CD4-positive, alpha-beta T cell treated with Interleukin-17A for 1 hour (primary cell): ENCODE results near the gene ARHGAP6.
A peak's percentile ranks its signal among the peaks of the same experiment; 100 is the strongest.
"Not testable (repeated sequence)": the region's sequence is repeated elsewhere in the genome, so short reads cannot be mapped to it uniquely, and the experiment has no call there.

Experiments
- DNase-seq: peaks from one replicate; pipeline ENCODE4 v3.0.0-alpha.2; 2020

The ARHGAP6 gene

DNA sequence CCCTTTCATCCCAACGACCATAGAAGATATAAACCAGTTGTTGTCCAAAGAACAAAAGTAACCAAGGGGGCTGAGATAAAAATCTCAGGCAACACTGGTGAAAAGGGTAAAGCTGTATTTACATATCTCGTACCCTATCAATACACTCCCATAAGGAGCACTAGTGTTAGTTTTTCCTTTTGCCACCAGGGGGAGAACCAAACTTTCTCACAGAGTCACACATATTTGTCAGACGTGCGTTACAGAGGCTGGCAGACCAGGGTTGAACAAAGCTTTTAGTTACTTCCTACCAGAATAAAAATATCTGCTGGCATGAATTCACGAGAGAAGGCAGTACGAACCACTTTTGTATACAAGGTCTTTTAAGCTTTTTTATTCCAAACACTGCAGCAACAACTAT, 284.3 kb downstream of the ARHGAP6 start:
- peak; percentile 15 for DNase-seq

DNA sequence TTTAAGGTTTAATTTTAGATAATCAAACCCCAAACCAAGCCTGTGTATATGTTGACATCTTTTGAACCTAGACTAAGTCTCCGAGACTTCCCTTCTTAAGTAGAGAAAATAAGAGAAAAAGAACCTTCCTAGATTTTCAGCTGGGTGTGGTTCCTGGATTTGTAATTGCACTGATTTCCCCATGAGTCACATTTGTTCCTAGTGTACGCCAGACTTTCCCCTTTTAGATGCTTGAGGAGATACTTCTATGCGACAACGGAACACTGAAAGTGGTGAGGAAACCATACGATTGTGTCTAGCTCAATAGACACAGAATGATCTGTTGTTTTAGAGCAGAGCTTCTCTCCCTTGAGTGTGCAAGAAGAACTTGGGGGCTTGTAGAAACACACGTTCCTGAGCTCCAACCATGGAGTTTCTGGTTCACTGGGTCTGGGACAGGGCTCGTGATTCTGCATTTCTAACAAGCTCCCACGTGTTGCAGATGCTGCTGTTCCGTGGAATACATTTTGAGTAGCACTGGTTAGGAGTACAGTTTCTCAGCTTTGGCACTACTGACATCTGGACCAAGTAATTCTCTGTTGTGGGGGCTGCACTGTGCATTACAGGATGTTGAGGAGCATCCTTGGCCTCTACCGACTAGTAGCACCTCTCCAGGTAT, 285.4 kb downstream of the ARHGAP6 start:
- DNase-seq = no peak

DNA sequence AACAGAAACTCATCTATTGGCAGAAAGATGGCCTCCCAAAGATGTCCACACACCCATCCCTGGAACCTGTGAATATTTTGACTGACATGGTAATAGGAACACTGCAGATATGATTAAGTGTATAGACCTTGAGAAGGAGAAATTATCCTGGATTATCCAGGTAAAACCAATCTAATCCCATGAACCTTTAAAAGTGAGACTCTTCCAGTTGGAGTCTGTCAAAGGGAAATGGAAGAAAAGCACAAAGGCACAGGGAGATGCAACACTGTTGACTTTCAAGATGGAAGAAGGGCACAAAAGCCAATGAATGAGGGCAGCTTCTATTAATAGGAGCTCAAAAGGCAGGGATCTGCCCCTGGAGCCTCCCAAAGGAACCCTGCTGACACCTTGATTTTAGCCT, 289.6 kb downstream of the ARHGAP6 start:
- no peak for DNase-seq

DNA sequence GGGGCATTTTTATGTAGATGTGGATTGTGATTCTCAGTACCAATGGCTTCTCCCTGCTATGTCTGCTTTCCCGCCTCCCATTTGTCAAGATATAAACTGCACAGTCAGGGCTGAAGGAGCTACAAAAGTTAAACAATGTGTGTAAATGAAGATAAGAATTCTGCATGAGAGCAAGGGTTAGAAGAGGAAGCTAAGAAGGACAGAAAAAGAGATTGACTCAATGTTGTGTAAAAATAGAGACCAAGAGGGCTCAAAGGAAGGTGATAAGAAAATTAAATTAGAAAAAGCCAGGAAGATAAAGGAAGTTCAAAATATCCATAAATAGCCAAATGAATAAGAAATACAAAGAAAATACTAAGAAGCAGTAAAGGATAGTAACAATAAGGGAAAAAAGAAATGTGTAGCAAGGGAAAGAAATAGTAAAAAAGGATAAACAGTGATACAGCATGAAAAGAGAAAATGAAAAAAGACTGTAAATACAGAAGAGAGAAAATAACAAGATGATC, 290.1 kb downstream of the ARHGAP6 start:
- no peak for DNase-seq

DNA sequence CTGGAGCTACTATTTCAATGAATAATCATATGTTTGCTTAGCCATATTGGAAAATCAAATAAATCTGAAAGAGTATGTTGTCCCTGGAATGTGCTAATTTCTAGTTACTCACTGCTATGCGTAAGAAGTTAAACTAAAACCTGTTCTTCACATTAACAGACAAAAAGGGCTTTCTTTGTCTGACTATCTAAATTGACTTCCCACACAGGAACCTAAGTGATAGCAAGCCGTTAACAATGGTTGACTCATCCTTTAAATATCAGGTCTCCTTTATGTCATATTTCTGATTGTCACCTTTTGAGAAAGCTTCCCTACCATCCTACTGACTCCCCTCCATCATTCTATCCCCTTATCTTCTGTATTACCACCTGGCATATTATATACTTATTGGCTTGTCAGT, 291.1 kb downstream of the ARHGAP6 start:
- DNase-seq = no peak

DNA sequence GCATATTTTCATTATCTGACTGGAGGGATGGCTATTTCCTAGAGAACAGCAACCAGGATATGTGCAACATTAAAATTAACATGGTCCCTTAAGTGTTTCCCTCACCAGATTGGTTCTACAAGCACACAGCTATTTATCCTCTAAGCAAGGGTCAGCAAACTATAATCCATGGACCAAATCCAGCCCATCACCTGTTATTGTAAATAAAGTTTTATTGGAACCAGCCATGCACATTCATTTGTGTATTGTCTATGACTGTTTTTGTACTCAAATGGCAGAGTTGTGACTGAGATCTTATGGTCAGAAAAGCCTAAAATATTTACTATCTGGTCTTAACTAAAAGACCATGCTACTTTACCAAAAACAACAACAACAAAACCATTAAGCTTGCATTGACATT, 294.6 kb downstream of the ARHGAP6 start:
- no peak for DNase-seq

DNA sequence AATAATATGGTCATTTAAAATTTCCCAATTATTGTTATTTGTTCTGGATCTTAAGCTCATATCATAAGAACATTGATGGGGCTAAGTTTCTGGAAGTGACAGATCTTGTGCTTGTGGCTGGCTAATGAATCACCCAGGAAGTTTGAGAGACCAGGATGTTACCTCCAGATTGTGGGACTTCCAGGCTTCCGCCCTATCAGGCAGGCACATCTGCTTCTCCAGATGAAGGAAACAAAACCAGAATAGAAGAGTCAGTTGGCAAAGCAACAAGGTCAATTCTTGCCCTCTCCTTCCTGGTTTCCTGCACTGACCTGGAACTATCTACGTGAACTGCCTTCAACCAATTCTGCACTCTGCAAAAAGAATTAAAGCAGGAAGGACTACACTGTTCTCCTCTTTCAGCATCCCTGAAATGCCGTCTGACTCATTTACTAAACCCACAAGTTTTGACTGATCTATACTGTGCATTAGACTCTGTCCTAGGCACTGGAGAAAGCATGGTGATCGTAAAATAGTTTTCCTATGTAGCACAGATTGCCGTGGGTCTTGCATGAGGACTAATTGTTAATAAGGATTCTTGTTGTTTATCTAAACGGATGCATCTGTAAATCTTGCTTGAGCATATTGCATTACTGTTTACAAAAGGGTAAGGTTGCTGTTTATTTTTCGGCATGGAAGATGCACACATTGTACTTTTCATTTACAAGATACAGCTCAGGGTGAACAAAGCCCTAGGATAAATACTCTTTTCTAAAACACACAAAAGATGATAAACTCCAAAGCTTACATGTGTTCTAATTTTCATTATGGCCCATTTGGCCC, 297.9 kb downstream of the ARHGAP6 start:
- no peak for DNase-seq

DNA sequence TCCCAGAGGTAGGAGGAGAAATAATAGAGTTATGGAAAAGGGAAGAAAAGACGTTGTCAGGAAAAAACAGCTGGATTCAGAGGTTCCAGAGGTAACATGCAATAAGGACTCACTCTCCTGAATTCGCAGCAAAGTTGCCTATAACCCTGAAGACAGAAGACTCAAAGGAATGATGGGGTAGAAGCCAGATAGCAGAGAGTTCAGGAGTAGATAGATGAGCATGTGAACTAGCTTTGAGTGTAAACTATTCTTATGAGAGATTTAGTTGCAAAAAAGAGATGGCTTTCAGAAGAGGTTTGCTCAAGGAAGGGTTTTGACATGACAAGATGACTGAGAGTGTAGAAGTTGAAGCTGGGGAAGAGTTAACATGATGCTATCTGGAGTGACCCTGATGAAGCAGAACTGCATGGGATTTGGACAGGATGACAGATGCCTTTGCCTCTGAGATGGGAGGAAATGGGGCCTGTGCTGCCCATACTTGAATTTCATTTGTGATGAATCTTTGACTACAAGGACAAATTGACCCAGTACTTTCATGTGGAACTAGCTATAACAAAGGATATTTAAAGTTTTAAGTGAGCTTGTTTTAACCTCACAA, 298.6 kb downstream of the ARHGAP6 start:
- no peak for DNase-seq

DNA sequence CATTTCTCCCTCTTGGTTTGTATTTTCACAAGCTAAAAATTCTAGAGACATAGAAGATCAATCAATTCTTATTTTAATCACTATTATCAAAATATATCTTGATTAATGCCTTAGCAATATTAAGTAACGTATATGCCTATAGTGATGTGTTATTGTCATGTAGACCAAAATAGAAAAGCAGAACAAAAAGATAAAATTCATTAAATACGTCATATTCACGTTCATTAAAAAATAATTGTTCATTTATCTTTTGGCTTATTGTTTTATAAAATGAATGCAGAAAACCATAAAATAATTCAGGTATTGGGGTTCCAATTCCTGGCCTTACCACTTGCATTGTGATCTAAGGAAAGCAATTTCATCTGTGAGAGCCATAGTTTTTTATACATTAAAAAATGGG, 300.3 kb downstream of the ARHGAP6 start:
- no peak for DNase-seq

DNA sequence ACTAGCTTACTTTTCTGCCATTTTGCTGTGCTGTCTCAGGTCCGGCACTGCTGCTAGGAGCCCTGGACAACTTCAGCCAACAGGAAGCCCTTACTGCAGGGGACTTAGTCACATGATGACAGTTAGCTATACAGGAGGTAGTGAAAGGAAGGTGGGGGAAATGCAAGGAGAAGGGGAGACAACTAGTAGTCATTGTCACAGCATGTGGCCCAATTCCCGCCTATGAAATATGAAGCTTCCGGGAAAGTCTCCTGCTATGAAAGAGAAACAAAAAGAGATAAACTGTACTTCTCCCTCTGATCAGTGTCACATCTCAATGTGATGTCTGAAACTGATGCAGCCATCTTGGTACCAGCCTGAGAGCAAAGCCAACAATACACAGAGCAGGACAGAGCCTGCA, 300.9 kb downstream of the ARHGAP6 start:
- no peak for DNase-seq

DNA sequence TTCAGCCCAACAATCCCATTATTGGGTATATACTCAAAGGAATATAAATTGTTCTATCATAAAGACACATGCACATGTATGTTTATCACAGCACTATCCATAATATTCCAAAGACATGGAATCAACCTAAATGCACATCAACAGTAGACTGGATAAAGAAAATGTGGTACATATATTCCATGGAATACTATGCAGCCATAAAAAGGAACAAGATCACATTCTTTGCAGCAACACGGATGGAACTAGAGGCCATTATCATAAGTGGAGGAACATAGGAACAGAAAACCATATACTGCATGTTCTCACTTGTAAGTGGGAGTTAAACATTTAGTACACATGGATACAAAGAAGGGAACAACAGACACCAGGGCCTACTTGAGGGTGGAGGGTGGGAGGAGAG, 301.9 kb downstream of the ARHGAP6 start:
- DNase-seq = not testable (repeated sequence)

DNA sequence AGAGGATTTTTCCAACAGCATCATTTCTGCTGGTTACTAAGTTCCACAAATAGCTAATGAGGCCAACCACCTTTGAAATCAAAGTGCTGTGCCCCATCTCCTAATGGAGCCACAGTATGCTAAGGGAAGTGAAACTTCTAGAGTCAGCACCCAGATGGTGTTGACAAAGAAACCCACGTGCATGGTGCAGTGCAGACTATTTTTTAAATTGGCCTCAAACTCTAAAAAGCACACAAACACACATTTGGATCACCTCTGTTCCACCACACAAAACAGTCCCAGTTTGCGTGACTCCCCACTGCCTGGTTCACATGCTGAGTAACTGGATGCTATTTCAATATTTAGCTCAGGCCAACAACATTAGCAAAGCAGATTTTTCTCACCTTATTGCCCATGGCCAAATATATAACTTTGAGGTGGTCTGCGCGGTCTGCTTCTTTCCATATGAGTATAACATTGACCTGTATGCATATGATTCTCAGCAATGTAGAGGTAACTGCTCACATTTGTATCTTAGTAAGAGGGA, 302.6 kb downstream of the ARHGAP6 start:
- peak; percentile 14 for DNase-seq

DNA sequence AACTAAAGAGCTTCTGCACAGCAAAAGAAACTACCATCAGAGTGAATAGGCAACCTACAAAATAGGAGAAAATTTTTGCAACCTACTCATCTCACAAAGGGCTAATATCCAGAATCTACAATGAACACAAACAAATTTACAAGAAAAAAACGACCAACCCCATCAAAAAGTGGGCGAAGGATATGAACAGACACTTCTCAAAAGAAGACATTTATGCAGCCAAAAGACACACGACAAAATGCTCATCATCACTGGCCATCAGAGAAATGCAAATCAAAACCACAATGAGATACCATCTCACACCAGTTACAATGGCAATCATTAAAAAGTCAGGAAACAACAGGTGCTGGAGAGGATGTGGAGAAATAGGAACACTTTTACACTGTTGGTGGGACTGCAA, 304.1 kb downstream of the ARHGAP6 start:
- DNase-seq = not testable (repeated sequence)

DNA sequence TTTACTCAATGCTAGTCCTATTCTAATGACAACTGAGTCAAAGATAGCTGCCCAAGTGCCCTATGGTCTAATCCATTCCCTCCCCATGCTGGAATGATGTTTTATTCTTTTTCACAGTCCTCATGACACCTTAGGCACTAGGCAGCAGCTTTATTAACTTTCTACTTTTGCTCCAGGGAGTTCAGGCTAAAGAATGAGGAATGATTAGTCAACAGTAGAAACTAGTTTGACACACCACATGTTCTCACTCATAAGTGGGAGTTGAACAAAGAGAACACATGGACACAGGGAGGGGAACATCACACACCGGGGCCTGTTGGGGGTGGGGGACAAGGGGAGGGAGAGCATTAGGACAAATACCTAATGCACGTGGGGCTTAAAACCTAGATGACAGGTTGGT, 309.8 kb downstream of the ARHGAP6 start:
- DNase-seq = not testable (repeated sequence)

DNA sequence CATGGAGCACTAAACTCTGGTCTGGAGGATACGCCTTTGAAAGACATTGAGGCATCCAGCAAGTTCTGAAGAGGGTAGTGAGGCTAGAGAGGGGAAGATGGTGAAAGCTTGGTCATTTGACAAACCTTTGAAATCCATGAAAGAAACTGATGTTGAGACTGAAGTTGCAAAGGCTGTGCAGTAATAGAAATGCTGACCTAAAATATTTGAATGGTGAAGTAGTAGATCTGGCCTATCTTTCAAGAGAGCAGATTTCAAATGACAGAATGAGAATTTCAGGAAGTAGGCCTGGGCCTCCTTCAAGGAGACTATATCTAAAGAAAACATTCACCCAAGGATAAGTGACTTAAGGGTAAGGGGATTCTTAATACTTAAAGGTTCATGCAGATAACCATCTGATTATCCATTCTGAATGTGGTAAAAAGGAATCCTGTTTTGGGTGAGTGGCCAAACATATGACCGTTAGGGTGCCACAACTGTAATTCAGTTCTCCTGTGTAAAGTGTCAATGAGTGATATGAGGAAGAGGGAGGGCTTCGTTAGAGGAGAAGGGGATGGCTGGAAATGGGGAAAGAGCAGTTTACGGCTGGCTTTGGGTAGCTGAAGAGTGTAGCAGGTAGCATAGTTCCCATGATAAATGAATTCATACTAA, 310.3 kb downstream of the ARHGAP6 start:
- DNase-seq = no peak

DNA sequence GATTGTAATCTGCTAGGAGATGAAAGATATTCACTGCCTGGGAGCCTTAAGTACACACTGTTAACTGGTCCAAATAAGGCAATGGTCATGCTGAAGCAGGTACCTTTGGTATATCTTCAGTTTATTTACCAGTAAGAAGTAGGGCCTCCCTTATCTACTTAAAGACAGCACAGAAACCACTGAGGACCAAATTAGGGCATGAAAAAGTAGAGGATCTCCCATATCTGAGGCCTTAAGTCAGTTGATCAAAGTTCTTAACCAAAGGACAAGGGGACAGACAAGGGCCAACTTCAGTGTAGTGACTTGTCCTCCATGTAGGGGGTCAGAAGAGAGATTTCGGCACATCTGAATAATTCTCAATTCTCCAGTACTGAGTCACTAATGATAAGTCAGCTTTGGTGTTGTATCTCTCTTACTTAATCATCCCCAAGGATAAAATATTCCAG, 313.4 kb downstream of the ARHGAP6 start:
- DNase-seq = no peak

DNA sequence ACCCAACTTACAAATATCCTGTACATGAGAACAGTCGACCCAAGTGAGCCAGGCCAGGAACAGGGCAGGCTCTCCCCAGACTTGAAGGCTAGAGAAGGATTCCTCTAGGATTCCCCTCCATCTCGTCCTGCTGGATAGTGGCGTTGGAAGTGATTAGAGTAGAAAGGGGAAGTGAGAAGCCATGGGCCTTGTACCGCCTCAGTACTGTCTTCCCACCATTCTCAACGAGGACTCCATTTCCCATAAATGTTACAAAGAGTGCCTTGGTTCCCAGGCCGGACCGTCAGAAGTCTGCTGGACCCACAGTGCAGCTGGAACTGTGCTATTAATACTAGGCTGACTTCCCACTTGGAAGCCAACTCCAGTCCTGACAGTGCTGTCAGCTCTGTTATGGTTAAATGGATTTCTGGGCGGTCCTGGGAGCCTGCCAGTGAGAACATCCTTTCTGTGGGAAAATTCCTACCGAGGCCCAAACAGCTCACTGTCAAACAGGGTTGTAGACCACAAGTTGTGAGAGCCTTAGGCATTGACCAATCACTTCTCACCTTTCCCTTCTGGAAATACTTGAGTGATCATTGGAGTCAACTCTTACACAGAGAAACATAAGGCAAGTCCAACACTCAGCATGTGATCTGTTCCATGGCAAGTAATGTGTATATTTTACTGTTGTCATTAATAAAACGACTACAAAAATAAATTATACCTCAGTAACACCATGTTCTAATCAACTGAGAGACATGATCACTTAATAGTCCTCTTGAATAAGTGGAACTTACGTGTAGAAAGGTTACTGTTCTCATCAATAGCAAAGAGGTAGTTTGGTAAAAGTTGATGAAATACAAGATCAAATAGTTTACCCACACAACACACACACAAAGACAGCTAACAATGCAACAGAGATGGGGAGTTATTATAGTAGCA, 314.1 kb downstream of the ARHGAP6 start:
- no peak for DNase-seq

DNA sequence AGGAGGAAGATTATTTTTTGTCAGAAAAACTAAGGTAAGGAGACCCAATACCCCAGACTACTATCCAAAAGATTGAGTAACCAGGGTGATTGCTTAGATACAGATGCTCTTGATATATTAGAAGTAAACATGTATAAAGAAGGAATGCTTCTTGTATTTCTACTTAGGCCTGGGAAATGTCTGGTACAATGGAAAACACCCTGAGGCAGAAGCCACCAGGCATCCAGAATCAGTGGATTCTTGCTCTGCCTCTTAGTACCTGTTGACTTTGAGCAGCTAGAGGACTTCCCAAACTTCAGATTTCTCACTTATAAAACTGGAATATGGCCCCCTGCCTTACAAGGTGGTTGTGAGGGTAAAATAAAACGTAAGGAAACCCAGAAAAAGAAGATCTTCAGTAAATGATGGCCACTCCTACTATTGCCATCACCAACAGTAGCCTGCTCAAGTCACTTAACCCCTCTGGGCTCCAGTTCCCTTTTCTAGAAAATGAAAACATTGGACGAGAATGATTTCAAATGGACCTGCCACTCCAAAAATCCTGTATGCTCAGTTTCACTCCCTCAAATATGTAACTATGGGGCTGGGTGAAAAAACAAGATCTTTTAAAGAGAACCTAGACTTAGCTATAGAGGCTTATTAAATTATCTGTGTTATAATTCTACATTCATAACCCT, 315.9 kb downstream of the ARHGAP6 start:
- DNase-seq = no peak

DNA sequence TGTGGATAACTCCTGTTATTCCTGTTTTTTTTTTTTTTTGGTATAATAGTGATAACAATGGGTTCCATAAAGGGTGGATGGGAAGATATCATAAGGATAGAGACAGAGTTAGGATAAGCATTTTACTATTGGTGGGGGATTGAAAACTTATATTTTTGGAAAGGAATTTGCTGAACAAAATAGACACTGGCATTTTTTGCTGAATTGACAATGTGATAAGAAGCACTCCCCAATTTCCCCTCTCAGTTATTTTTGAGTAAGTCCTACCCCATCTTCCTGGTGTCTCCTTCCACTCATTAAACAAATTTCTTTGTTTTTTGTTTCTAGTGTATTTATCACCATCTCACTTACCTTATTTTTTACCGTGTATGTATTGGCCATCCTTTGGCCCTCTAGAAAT, 316.7 kb downstream of the ARHGAP6 start:
- no peak for DNase-seq

DNA sequence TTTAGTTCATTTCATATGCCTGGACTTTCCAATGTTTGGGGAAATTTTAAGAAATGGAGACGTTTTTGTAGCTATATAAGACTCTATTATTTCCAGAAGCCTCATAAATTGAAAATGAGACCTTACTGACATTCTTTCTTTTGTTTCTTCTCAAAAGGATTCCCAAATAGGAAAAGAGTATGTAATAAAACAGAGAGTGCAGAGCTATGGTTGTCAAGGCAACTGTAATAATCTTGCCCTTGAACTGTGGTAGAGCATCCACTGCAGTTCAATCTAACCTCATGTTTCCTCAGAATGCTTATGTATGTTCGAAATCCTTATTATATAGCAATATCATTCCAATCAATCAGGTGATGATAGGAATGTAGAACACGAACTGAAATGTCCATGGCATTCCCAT, 318.4 kb downstream of the ARHGAP6 start:
- DNase-seq = no peak

DNA sequence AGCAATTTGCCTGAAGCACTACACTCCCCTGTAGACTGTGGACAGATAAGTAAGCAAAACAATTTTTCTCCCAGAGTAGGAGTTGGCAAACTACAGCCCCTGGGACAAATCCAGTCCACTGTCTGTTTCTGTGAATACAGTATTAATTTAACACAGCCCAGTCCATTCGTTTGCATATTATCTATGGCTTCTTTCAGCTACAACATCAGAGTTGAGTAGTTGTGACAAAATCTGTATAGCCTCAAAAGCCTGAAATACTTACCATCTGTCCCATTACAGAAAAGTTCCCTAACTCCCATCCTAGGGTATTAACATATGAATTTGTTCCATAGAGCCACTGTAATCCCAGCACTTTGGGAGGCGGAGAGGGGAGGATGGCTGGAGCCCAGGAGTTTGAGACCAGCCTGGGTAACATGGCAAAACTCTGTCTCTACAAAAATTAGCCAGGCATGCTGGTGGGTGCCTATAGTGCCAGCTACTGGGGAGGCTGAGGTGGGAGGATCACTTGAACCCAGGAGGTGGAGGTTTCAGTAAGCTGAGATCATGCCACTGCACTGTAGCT, 319.5 kb downstream of the ARHGAP6 start:
- no peak for DNase-seq
